Left forelimb (tissue), 1 donor: ENCODE data around the gene OBSCN.

Experiments used
- DNase-seq: peaks from one replicate; pipeline ENCODE4 v3.0.0-alpha.2; 2018; ENCODE audit warnings: low spot score

Gene OBSCN, protein sequence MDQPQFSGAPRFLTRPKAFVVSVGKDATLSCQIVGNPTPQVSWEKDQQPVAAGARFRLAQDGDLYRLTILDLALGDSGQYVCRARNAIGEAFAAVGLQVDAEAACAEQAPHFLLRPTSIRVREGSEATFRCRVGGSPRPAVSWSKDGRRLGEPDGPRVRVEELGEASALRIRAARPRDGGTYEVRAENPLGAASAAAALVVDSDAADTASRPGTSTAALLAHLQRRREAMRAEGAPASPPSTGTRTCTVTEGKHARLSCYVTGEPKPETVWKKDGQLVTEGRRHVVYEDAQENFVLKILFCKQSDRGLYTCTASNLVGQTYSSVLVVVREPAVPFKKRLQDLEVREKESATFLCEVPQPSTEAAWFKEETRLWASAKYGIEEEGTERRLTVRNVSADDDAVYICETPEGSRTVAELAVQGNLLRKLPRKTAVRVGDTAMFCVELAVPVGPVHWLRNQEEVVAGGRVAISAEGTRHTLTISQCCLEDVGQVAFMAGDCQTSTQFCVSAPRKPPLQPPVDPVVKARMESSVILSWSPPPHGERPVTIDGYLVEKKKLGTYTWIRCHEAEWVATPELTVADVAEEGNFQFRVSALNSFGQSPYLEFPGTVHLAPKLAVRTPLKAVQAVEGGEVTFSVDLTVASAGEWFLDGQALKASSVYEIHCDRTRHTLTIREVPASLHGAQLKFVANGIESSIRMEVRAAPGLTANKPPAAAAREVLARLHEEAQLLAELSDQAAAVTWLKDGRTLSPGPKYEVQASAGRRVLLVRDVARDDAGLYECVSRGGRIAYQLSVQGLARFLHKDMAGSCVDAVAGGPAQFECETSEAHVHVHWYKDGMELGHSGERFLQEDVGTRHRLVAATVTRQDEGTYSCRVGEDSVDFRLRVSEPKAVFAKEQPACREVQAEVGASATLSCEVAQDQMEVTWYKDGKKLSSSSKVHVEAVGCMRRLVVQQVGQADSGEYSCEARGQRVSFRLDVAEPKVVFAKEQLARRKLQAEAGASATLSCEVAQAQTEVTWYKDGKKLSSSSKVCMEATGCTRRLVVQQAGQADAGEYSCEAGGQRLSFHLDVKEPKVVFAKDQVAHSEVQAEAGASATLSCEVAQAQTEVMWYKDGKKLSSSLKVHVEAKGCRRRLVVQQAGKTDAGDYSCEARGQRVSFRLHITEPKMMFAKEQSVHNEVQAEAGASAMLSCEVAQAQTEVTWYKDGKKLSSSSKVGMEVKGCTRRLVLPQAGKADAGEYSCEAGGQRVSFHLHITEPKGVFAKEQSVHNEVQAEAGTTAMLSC (N-terminal part only)

DNA sequence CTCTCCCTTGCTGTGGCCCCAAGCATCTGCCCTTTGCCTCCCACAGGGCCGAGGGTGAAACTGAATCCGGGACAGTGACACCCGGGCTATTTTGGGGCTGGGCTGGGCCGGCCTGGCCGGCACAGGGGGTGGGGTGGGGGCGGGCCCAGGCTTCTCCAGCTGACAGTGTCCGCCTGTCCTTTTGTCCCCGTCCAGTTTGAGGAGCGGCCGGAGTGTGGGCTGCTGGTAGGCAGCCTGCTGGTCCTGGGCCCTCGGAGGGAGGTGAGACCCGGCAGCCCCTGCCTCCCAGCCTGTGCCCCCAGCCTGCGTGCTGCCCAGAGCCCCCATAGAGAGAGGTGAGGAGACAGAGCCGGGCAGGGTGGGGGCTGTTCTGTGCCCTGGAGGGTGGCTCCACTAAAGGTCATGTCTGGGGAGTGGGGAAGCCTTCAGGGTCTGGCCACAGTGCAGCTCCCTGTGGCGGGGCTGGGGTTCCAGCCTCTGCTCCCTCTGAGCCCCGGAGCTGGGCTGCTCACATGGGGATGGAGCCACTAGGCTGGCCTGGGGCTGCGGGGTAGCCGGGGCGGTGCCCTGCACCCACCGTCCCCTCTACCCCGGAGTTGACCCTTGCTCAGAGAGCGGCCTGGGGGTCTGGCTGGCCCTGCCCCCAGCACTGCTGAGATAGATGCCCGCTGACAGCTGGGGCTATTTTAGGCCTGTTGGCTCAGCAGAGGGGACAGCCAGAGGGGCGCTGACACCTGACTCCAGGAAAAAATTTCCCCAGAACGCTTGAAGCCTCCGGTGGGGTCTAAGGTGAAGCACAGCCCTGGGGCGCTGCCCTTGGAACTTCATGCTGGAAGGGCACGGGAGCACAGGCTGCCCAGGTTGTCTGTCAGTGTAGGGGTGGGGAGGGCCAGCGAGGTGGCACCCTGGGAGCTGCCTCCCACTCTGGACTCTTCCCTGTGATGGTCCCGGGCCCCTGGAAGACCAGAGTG is at the start of gene OBSCN:
OBSCN (plus strand) TSS at position 194 of the 971 bp plus-strand sequence. CDS start 3,740 bp downstream, outside the sequence.
- DNase-seq: peak; percentile 67

DNA sequence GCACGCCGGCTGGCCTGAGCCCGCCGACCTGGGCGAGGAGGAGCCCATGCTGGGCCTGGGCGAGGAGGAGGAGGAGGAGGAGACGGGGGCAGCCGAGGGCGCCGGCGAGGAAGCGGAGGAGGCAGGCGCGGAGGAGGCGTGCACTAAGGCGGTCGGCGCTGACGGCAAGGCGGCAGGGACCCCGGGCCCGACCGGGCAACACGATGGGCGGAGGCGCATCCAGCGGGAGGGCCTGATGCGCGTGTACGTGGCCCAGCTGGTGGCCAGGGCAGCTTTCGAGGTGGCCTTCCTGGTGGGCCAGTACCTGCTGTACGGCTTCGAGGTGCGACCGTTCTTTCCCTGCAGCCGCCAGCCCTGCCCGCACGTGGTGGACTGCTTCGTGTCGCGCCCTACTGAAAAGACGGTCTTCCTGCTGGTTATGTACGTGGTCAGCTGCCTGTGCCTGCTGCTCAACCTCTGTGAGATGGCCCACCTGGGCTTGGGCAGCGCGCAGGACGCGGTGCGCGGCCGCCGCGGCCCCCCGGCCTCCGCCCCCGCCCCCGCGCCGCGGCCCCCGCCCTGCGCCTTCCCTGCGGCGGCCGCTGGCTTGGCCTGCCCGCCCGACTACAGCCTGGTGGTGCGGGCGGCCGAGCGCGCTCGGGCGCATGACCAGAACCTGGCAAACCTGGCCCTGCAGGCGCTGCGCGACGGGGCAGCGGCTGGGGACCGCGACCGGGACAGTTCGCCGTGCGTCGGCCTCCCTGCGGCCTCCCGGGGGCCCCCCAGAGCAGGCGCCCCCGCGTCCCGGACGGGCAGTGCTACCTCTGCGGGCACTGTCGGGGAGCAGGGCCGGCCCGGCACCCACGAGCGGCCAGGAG is 49.5 kb upstream of the OBSCN start:
- no peak for DNase-seq

DNA sequence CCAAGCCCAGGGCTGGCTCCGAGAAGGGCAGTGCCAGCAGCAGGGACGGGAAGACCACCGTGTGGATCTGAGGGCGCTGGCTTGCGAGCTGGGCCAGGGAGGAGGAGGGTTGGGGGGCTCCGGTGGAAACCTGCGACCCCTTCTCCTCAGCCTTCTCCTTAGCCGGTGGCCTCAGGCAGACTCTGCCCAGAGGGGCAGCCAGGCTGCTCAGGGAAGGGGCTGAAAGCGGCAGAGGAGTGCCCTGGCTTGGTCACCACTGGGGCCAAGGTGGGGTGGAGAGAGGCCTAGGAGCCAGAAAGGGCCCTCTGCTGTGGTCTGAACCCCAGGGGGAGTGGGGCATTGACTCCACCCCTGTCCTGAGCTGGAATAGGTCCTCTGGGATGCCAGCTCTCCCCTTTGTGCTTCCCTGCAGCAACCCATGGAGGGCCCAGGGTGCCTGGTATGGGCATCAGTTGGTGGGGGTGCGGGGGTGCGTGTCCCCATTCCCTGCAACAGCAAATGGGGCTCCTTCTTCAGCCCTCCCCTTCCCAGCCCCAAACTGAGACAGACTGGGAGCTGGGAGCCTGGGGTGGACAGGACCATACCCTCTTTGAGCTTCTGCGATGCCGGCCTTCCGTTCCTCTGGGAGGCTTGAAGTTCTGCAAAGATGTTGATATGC is 48.7 kb upstream of the OBSCN start:
- DNase-seq: no peak

DNA sequence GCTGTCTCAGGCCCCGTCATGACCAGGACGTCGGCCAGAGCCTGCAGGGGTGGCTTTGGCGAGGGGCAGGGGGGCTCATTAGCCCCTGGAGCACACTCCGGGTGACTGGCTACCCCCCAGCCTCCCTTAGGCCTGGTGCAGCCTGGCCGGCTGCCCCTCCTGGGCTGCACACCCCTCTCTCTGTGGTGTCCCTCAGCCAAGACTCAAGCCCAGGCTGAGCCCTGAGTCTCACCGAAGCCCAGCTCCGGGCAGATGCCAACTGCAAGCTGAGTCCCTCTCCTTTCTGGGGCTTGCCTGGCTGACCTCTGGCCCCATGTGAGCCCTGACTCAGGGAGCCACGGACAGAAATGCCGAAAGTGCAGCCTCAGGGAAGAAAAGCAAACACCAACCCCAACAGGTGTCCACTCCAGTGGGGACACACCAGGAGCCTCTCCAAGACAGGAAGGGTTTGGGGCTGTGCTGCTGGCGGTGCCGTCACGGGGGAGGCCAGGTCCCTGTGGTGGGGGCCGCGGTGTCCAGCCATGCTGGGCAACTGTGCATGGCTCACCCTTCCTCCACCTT is 47.6 kb upstream of the OBSCN start:
- no peak for DNase-seq

DNA sequence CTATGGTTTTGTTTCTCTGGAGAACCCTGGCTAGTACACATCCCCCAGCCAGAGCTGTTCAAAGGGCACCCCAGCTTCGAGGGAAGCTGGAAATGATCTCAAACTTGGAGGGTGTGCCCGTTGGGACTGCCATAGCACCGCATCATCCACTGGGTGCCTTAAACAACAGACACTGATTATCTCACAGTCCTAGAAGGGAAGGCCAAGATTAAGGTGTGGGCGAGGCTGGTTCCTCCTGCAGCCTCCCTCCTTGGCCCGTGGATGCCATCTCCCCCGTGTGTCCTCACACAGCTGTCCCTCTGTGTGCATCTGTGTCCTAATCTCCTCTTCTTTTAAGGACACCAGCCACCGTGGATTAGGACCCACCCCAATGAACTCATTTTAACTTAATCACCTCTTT is 46.5 kb upstream of the OBSCN start:
- DNase-seq: no peak

DNA sequence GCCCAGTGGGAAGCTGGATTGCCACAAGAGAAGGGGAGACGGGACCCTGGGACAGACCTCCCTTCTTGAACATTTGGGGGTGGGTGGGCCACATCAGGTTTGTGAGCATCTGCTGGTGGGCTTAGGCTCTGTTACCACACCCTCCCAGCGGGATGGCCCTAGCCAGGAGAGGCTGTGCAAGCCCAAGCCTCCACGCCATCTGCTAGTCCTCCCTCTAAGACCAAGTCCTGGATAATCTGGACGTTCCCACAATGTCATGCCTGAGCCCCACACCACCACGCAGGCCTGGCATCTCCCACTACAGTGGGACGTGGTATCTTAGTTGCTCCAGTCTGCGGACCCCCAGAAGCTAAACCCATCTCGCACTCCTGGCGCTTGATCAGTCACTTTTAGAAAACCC is 46.0 kb upstream of the OBSCN start:
- no peak for DNase-seq

DNA sequence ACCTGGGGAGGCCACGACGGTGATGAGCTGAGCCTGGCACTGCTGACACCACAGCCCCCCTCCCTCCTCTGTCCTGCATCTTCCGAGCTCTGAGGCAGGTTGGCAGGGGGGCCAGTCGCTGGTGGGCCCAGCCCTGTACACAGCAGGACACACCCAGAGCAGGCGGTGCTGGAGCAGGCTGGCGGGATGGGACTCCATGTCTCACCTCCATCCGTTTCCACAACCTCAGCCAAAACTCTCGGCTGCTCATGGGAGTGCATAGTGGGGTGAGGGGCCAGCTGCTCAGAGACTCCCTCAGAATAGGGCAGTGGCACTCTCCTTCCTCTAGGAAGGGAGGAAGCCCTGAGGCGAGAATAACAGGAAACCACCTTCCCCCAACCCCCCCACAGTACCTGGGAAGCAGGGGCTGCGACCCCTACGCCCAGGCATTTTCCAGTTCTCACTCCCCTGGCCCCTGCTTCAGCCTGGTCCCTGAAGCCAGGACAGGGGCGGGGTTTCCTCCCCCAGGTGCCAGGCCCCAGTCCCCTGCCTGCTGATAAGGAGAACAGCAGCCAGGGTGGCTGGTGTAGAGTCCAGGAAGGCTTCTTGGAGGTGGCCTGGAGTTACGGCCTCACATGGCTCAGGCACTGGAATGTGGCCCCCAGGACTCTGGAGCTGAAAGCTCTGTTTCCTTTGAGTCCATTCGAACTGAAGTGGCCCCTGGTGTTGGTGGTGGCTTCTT is 45.4 kb upstream of the OBSCN start:
- DNase-seq: no peak

DNA sequence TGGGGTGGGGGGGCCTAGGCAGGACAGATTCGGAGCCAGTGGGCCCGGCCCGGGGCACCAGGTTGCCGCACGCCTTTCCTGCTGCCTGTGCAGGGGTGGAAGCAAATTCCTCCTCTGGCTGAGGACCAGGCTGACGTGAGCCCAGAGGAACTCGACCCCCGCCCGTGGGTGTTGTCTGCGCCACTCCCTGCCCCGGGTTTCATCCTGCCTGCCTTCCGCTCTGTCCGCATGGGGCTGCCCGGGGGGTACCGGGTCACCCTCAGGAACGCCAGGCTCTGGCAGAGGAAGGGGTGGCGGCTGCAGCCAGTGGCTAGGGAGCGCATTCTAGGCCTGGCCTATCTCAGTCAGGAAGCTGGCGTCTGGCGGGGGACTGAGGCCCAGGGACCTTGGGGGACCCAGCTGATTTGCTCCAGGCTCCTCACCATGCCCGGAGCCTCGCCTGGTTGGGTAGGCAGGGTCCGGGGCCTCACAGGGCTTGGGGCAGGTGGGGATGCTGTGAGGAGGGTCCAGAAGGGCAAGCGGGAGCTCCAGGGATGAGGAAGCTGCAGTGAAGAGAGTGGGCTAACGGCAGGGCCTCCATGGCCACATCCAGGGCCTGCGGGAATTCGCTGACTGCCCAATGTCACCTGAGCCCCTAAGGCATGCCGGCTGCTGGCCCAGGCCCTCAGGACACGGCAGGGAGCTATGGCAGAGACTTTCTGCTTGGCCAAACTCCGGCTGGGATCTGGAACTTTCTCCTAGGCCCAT is 44.7 kb upstream of the OBSCN start:
- DNase-seq: no peak

DNA sequence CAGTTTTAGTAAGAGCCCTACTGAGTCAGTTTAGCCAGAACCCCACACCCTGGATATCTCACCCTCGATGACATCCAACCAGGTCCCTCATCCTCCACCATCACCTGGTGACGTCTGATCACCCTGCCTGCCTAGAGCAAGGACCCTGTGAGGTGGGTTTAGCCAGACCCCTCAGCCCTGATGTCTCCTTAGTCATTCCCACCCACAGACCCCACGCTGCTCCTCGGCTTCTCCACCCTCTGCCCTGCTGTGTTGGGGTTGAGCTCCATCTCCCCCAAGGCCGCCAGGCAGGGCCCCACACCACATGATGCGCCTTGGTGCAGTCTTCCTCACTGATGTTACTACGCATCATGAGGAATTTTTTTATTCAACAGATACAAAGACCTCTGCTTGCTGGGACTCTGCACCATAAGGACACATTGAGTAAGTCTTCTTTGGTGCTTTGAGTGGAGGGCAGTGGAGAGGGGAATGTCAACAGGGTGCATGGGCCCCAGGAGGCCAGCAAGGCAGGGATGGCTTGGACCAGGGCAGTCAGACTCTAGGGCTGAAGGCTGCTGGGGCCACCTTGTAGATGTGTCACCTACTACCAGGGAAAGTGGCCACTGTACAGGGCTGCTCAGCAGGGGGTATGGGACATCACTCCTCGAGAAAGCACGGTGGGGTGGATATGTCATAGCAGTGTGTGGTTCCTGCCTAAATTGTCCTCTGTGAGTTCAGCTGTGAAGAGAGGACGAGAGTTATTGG is 43.9 kb upstream of the OBSCN start:
- DNase-seq: no peak

DNA sequence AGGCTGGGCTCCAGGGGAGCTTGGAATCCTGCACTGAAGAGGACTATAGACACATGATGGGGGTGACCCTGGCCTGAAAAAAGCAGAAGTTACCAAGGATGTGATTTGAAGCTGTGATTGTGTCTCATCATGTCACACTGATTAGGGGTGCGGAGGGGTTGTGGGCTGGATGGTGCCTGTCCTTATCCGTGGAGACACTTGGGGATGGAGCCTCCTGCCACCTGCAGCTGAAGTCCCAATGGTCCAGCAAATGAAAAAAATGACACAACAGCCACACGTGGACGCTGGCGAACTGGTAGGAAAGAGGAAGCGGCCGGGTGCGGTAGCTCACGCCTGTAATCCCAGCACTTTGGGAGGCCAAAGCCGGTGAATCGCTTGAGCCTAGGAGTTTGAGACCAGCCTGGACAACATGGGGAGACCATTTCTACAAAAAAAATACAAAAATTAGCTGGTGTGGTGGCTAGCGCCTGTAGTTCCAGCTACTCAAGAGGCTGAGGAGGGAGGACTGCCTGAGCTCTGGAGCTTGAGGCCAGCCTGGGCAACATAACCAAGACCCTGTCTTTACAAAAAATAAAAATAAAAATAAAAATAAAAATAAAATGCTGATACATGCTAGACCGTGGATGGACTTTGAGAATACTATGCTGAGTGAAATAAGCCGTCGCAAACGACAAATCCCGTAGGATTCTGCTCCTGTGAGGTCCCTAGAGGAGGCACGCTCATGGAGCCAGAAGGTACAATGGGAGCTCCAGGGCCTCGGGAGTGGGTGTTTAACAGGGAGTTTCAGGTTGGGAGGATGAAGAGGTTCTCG is 43.1 kb upstream of the OBSCN start:
- no peak for DNase-seq

DNA sequence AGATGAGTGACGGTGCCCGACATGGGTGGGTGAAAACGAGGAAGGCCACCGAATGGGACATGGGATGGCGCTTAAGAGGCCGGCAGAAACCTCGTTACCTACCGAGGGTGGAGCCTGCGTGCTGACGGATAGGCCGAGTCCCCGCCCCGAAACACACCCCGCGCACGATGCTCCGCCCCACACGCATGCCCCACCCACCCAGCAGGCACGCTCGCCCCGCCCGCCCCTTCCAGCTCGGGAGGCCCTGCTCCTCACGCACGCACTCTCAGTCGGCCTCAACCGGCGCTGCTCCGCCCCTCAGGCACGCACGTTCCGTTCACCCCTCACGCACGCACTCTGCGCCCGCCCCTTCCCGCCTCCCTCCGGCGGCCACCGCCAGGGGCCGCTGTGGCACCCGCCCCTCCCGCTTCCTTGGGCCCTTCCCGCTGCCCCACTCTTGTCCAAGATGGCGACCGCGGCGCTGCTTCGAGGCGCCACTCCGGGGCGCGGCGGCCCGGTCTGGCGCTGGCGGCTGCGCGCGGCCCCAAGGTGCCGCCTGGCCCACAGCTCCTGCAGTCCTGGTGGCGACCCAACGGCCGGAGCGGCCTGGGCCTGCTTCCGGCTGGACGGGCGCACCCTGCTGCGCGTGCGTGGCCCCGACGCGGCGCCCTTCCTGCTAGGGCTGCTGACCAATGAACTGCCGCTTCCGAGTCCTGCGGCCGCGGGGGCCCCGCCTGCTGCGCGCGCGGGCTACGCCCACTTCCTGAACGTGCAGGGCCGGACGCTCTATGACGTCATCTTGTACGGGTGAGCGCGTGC is 42.3 kb upstream of the OBSCN start, which contains the start of gene IBA57:
IBA57 (plus strand) TSS at position 433 of the 798 bp plus-strand sequence; CDS start at position 446, 13 bp downstream.
- peak; percentile 100 for DNase-seq

DNA sequence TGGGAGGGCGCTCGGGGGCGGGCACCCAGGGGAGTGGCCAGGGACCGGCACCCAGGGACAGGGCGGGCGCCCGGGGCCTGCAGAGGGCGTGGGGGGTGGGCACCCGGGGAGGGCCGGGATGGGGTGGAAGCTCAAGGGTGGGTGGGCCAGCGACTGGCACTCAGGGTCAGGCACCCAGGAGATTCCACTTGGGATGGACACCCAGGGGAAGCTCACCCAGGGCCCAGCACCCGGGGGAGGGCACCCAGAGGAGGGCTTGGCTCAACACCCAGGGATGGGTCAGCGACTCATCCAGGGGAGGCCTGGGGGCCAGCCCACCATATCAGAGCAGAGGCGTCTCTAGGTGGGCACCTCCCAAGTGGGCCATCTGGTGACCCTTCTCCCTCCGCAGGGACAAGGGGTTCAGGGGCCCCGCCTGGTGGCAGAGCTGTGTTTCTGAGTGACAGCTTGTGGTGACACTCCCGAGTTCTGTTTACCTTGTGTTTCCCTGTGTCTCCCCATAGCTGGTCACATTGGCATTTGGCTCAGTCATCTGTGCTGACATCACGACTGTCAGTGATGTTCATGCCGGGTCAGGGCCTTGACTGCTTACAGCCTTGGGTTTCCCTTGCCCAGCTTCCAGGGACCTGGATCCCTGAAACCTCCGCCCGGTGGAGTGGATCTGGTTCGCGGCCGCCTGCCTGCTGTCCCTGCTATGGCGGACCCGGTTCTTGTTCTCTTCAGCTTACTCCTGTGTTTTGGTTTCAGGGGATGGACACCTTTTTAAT is 41.5 kb upstream of the OBSCN start:
- DNase-seq: no peak

DNA sequence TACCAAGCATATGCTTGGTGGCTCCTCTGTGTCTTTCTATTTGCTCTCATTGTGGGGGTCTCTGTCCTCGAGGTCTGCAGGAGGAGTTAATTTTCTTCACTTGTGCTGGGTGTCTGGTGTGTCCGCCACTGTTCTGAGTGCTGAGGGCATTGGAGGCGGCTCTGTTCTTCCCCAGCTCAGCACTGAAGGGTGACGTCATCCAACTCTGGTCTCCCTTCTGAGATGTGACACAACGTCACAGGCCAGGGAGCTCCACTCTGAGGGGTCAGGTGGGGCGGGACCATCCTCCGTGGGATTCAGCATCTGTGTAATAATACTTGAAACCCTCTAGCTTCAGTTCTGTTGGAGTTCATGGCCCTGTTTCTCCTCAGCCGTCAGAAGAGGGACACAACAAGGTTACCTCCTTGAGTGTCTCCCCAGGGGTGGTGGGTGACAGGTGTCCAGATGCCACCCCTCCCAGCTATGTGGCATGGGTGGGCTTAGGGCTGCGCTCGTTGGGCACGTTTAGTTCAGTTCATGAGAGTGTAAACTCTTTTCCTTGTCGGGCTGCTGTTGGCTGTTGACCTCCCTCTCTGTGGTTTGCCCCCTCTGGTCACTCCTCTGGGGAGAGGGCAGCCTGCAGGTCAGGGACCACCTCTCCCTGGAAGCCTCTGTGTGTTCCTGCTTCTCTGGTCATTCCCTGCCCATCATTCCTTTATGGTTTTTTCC is 39.1 kb upstream of the OBSCN start:
- DNase-seq: no peak

DNA sequence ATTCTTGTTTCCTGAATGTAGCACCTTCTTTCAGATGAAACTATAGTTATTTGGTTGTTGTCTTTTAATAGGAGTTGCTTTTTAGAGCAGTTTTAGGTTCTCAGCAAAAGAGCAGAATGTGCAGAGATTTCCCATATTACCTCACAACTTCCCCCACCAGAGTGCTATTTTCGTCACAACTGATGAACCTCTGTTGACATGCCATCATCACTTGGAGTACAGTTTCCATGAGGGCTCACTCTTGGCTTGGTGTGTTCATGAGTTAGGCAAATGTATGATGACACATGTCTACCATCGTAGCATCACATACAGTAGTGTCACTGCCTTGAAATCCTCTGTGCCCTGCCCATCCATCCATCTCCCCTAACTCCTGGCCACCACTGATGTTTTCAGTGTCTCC is 38.5 kb upstream of the OBSCN start:
- DNase-seq: no peak
